A673 (cell line): ENCODE data around the gene BOLA1.

Source experiments
- EZH2 ChIP-seq: fragments of 200-600 bp; sonication (generic); IDR thresholded peaks from 2 replicates; pipeline ENCODE4 v1.6.1; 2017; ENCODE audit warnings: borderline replicate concordance, low read depth, mild to moderate bottlenecking, mixed read lengths, antibody characterized with exemption, low read length; ENCODE audit not compliant: poor library complexity, severe bottlenecking
- TF ChIP-seq, protein P1 (sequence below): fragments of 300-800, 200-600 bp; sonication (generic); conservative IDR thresholded peaks from 2 replicates; pipeline ENCODE4 v1.5.1; 2017; ENCODE audit warnings: low read depth, mild to moderate bottlenecking, antibody characterized with exemption, low read length, moderate library complexity, mixed read lengths

DNA sequence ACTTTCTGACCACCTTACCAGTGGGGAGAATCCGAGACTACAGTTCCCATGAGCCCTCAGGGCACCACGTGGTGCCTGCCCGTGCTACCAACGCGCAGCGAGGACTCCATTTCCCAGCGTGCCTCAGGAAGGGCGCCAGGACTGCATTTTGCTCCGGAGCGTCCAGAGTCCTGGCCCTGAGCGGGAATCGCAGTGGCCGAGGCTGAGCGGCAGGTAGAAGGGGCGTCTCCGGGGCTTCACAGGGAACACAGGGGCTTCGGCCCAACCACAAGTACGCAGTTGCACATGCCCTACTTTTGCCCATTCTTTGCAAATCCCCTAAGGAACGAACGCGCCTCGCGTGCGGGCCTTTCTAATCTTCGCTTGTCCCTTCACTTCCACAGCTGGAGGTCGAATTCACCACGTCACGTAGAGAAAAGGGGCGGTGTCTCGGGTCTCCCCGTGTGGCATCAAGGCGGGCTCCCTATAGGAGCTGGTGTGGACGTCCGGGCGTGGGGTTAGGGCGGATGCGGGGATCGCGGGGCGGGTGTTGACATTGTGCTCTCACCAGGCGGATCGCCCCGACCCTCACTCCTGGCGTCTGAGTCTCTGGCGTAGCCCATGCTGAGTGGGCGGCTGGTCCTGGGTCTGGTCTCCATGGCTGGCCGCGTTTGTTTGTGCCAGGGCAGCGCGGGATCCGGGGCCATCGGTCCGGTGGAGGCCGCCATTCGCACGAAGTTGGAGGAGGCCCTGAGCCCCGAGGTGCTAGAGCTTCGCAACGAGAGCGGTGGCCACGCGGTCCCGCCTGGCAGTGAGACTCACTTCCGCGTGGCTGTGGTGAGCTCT lies at the start of gene BOLA1:
- TF ChIP-seq EZH2, result no peak
- TF ChIP-seq, protein P1, sequence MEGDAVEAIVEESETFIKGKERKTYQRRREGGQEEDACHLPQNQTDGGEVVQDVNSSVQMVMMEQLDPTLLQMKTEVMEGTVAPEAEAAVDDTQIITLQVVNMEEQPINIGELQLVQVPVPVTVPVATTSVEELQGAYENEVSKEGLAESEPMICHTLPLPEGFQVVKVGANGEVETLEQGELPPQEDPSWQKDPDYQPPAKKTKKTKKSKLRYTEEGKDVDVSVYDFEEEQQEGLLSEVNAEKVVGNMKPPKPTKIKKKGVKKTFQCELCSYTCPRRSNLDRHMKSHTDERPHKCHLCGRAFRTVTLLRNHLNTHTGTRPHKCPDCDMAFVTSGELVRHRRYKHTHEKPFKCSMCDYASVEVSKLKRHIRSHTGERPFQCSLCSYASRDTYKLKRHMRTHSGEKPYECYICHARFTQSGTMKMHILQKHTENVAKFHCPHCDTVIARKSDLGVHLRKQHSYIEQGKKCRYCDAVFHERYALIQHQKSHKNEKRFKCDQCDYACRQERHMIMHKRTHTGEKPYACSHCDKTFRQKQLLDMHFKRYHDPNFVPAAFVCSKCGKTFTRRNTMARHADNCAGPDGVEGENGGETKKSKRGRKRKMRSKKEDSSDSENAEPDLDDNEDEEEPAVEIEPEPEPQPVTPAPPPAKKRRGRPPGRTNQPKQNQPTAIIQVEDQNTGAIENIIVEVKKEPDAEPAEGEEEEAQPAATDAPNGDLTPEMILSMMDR, result no peak
